GM21576 (cell line): ENCODE data around the gene PCDHGA5.
"Not testable (repeated sequence)": the region's sequence is repeated elsewhere in the genome, so short reads cannot be mapped to it uniquely, and the experiment has no call there.

Experiments used
- ATAC-seq: cut with Tn5 transposase; IDR thresholded peaks from one replicate; pipeline ENCODE4 v1.9.1; 2021; ENCODE audit warnings: mild to moderate bottlenecking, moderate library complexity; ENCODE audit not compliant: unreplicated experiment

The PCDHGA5 gene

DNA sequence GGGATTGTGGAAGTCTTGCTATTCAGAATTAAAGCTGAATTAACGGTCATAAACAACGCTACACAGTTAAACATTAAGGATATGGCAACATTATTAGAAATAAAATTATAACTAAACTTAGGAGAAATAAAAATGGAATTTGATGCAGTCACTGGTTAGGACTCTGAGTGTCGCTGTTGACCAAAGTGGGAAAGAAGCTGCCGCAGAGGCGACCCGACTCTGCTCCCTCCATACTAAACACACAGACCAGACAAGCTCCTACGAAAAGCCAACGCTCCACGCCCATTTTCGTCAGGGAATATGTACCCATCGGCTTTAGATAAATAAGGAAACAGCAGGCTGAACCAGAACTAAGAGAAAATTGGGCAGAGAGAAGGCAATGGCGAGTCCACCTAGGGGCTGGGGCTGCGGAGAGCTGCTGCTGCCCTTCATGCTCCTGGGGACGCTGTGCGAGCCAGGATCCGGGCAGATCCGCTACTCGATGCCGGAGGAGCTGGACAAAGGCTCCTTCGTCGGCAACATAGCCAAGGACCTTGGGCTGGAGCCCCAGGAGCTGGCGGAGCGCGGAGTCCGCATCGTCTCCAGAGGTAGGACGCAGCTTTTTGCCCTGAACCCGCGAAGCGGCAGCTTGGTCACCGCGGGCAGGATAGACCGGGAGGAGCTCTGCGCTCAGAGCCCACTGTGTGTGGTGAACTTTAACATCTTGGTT is at the start of gene PCDHGA5:
Gene PCDHGA5, plus strand, starts transcription at position 211 of the 709 bp plus-strand sequence. Its CDS starts 169 bp downstream, at position 380.
- ATAC-seq: no peak

- not testable (repeated sequence) for ATAC-seq
Measured at GRCh38 chr5:141316963-141317362, 47.0 kb upstream of the PCDHGA5 start.

- no peak for ATAC-seq
Measured at GRCh38 chr5:141319202-141319601, 44.8 kb upstream of the PCDHGA5 start.

GRCh38 chr5:141319699-141320098 is 44.3 kb upstream of the PCDHGA5 start:
- no peak for ATAC-seq

DNA sequence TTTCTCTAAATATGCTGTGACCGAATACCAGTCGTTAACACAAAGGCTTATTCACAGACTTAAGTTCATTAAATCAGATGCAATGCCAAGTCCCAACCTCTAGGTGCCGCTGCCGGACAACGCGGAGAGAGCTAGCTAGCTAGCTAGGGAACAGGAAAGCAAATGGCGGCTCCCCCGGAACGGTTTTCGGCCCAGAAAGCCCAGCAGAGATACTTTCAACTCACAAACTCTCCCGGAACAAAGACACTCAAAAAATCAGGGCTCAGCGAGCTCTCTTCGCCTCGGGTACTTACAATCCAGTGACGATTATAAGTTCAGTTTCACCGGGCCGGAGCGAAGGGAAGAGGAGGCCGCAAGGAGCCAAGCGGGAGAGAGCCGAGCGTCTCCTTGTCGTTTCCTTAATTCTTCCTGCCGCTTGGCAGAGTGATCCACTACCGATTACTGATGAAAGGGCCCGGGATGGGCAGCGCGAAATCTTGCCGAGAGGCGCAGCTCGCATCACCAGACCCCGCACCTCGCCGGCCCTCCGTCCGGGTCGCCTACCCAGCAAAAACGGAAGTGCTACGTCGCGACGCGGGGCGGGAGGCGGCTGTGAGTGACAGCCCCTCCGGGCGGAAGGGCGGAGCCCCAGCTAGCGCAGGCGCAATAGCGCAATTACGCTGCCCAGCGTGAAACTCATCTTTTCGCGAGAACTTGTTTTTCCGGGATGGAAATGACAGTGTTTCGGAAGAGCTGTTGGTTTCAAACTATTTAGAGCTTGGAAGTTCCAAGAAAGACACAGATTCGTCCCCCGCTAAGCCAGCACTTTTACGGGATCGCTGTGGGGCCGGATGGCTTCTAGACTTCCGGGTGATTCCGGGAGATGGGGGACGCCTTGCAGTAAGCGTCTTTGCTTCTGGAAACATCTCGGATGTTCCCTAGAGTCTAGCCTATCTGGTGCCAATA is 43.5 kb upstream of the PCDHGA5 start, which contains the start of gene TAF7:
Gene TAF7, minus strand, starts transcription at position 560 of the 945 bp plus-strand sequence. CDS start 740 bp downstream, outside the sequence.
- peak; percentile 92 for ATAC-seq

DNA sequence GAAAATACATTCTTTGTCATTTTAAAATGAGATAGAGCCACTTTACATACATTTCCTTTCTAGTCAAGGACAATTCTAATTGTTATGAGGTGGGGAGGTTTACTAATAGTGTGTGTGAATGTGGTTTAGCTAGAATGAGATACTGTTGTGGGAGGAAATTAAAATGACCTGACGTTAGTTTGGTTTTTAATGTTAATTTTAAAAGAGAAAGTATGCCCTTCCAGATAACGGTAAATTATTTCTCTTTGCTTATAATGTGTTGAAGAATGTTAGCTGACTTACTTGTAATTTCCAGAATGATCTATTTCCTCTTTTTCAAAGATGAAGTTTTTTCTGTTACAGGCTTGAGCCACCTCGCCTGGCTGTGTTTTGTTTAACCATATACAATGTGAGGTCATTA is 41.7 kb upstream of the PCDHGA5 start:
- no peak for ATAC-seq

- peak; percentile 88 for ATAC-seq
Measured at GRCh38 chr5:141326088-141326854, 37.7 kb upstream of the PCDHGA5 start.

- no peak for ATAC-seq
Measured at GRCh38 chr5:141328231-141328630, 35.7 kb upstream of the PCDHGA5 start.

- ATAC-seq: peak; percentile 42
Measured at GRCh38 chr5:141330299-141331080, 33.5 kb upstream of the PCDHGA5 start, which contains the start of gene PCDHGA1. TSS of gene PCDHGA1 (plus strand) at chr5:141330514.

GRCh38 chr5:141332571-141332970 is 31.4 kb upstream of the PCDHGA5 start:
- ATAC-seq: not testable (repeated sequence)

- ATAC-seq: no peak
Measured at GRCh38 chr5:141338538-141339306, 25.2 kb upstream of the PCDHGA5 start, which contains the start of gene PCDHGA2. TSS of gene PCDHGA2 (plus strand) at chr5:141338760.

DNA sequence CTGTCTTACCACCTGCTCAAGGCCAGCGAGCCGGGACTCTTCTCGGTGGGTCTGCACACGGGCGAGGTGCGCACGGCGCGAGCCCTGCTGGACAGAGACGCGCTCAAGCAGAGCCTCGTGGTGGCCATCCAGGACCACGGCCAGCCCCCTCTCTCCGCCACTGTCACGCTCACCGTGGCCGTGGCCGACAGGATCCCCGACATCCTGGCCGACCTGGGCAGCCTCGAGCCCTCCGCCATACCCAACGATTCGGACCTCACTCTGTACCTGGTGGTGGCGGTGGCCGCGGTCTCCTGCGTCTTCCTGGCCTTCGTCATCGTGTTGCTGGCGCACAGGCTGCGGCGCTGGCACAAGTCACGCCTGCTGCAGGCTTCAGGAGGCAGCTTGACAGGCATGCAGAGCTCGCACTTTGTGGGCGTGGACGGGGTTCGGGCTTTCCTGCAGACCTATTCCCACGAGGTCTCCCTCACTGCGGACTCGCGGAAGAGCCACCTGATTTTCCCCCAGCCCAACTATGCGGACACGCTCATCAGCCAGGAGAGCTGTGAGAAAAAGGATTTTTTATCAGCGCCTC is 23.1 kb upstream of the PCDHGA5 start:
- not testable (repeated sequence) for ATAC-seq

DNA sequence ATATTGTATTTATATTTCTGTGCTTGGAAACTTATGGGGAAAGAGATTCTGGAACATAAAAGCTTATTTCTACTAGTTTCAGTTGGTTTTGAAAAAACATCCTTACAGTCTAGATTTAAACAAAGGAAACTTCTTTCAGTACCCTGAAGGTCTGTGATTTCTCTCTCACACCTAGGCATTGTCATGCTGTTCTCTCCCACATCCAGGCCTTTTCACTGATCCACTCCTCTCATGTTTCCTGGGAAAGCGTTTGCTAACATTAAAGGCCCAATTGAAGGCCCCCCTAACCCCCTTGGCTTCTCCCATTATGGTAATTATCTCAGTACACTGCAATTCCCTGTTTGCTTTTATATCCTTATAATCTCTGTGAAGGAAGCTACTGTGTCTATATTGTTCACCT is 21.2 kb upstream of the PCDHGA5 start:
- no peak for ATAC-seq

GRCh38 chr5:141343242-141343952 is 20.6 kb upstream of the PCDHGA5 start, which contains the start of gene PCDHGA3:
TSS of gene PCDHGA3 (plus strand) at chr5:141343829. CDS start at chr5:141344034, 205 bp downstream.
- no peak for ATAC-seq

DNA sequence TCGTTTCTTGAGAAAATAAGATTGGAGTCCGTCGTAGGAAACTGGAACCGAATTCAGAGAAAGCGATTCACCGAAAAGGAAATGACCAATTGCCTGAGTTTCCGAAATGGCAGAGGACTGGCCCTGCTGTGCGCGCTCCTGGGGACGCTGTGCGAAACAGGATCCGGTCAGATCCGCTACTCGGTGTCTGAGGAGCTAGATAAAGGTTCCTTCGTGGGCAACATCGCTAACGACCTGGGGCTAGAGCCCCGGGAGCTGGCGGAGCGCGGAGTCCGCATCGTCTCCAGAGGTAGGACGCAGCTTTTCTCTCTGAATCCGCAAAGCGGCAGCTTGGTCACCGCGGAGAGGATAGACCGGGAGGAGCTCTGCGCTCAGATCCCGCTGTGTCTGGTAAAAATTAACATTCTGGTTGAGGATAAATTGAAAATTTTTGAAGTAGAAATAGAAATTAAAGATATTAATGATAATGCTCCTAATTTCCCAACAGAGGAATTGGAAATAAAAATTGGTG is 20.0 kb upstream of the PCDHGA5 start:
- no peak for ATAC-seq

GRCh38 chr5:141345327-141345726 is 18.6 kb upstream of the PCDHGA5 start:
- ATAC-seq: no peak

- ATAC-seq: not testable (repeated sequence)
Measured at GRCh38 chr5:141346017-141346416, 17.9 kb upstream of the PCDHGA5 start.
